RWPE2 (cell line): ENCODE measurements around the gene PRPS1.

Experiments used
- ATAC-seq: fragments of 200-7000 bp; cut with Tn5 transposase; 3 replicates; pipeline ENCODE4 v1.9.1; 2021; ENCODE audit warnings: low read depth
- DNase-seq: peaks from one replicate; pipeline ENCODE4 v3.0.0-alpha.2; 2020; ENCODE audit warnings: low spot score
- H3K27ac ChIP-seq: fragments of 450-650 bp; 2 replicates; pipeline ENCODE4 v1.5.1; 2017; ENCODE audit warnings: mild to moderate bottlenecking; ENCODE audit not compliant: poor library complexity, severe bottlenecking
- H3K27me3 ChIP-seq: fragments of 250-450 bp; sonication (Bioruptor Pico); 2 replicates; pipeline ENCODE4 v1.5.1; 2021; ENCODE audit warnings: mild to moderate bottlenecking, moderate library complexity; ENCODE audit not compliant: insufficient read depth, poor library complexity, severe bottlenecking
- H3K36me3 ChIP-seq: fragments of 250-450 bp; sonication (Bioruptor Pico); 2 replicates; pipeline ENCODE4 v1.5.1; 2020; ENCODE audit warnings: low read depth, mild to moderate bottlenecking, moderate library complexity
- H3K4me1 ChIP-seq: fragments of 250-450 bp; sonication (Bioruptor Pico); 2 replicates; pipeline ENCODE4 v1.5.1; 2021; ENCODE audit warnings: mild to moderate bottlenecking, moderate library complexity; ENCODE audit not compliant: insufficient read depth, poor library complexity, severe bottlenecking
- H3K4me3 ChIP-seq: fragments of 250-450 bp; sonication (Bioruptor Pico); 2 replicates; pipeline ENCODE4 v1.5.1; 2021; ENCODE audit warnings: mild to moderate bottlenecking, moderate library complexity; ENCODE audit not compliant: severe bottlenecking
- H3K9me3 ChIP-seq: fragments of 250-450 bp; sonication (Bioruptor Pico); 2 replicates; pipeline ENCODE4 v1.5.1; 2021; ENCODE audit warnings: mild to moderate bottlenecking, moderate library complexity; ENCODE audit not compliant: severe bottlenecking
- CTCF ChIP-seq: fragments of 450-650 bp; IDR thresholded peaks from one replicate; pipeline ENCODE4 v1.5.1; 2017; ENCODE audit warnings: mild to moderate bottlenecking, moderate library complexity; ENCODE audit not compliant: poor library complexity, severe bottlenecking

The PRPS1 gene

DNA sequence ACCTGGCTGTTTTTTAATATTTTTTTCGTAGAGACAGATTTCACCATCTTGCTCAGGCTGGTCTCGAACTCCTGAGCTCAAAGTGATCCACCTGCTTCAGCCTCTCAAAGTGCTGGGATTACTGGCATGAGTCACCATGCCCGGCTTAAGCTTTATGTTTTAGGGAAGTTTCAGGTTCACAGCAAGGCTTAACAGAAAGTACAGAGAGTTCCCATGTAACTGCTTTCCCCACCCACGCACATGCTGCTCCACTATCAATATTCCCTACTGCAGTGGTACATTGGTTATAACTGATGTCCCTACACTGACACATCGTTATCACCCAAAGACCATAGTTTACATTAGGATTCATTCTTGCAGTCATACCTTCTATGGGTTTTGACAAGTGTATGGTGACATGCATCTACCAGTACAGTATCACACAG is 62.7 kb downstream of the PRPS1 start:
- Histone ChIP-seq H3K27me3 (no peaks in the 10 kb centered on the region), H3K4me3 (no peak overlapping the region), H3K36me3 (no peaks in the 10 kb centered on the region), H3K27ac (no peak overlapping the region), H3K9me3 (no peaks in the 10 kb centered on the region), H3K4me1 (peaks cover 14% of the 10 kb centered on the region)
- no peak for DNase-seq
- no peak for TF ChIP-seq CTCF
- ATAC-seq: no peak

GRCh38 chrX:107699616-107700015 is 71.3 kb downstream of the PRPS1 start:
- Histone ChIP-seq H3K27me3 (no peaks in the 10 kb centered on the region), H3K9me3 (no peaks in the 10 kb centered on the region), H3K36me3 (no peaks in the 10 kb centered on the region), H3K4me1 (peaks cover 9% of the 10 kb centered on the region), H3K4me3 (no peak overlapping the region), H3K27ac (peak overlapping the region; percentile 40)
- ATAC-seq (no peak), DNase-seq (no peak)
- no peak for TF ChIP-seq CTCF

- ATAC-seq: peak; percentile 84
- H3K9me3 ChIP-seq: no peaks in the 10 kb centered on the region
- H3K27ac ChIP-seq: peak overlapping the region; percentile 40
- no peak for TF ChIP-seq CTCF
- no peaks in the 10 kb centered on the region for H3K27me3 ChIP-seq
- DNase-seq: no peak
- peaks cover 9% of the 10 kb centered on the region for H3K4me1 ChIP-seq
- no peaks in the 10 kb centered on the region for H3K36me3 ChIP-seq
- no peak overlapping the region for H3K4me3 ChIP-seq
Measured at GRCh38 chrX:107700317-107700774, 72.0 kb downstream of the PRPS1 start.
